Measurements from ENCODE around the gene ATP6V0E2. TPM values are rescaled to one million over a fixed set of nuclear protein-coding genes. Genes with fewer than 3 reads are reported as not detected.

ATP6V0E2 gene
- total and polyA plus RNA-seq, 10 donors = 19.3 to 35.4 (median 28.7) TPM

- Histone ChIP-seq H3K4me3 (no peak overlapping the region), H3K27ac (no peak overlapping the region), H3K4me1 (peaks cover 0 to 2% (median under 1%) of the 10 kb centered on the region in 6 donors), H3K36me3 (no peaks in the 10 kb centered on the region), H3K9me3 (no peaks in the 10 kb centered on the region), H3K27me3 (replicated peaks in 1 of 7) (peaks cover 0 to 30% (median 0%) of the 10 kb centered on the region in 7 donors)
- WGBS, 5 donors = 68 to 88% (median 80%) methylated on average over 8 to 13 of the region's 13 CpGs
- intact Hi-C loops (cut with DNase I; ENCODE audit: low total_unique reads) = no loop called here
- peak; percentile 69 for DNase-seq
- no peak for TF ChIP-seq POLR2AphosphoS5 (IDR thresholded peaks at IDR 0.05)
- TF ChIP-seq POLR2A (IDR thresholded peaks at IDR 0.05) = no peak
- TF ChIP-seq, protein P1, sequence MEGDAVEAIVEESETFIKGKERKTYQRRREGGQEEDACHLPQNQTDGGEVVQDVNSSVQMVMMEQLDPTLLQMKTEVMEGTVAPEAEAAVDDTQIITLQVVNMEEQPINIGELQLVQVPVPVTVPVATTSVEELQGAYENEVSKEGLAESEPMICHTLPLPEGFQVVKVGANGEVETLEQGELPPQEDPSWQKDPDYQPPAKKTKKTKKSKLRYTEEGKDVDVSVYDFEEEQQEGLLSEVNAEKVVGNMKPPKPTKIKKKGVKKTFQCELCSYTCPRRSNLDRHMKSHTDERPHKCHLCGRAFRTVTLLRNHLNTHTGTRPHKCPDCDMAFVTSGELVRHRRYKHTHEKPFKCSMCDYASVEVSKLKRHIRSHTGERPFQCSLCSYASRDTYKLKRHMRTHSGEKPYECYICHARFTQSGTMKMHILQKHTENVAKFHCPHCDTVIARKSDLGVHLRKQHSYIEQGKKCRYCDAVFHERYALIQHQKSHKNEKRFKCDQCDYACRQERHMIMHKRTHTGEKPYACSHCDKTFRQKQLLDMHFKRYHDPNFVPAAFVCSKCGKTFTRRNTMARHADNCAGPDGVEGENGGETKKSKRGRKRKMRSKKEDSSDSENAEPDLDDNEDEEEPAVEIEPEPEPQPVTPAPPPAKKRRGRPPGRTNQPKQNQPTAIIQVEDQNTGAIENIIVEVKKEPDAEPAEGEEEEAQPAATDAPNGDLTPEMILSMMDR (IDR thresholded peaks at IDR 0.05 in 8 of 11, conservative IDR thresholded peaks at IDR 0.05 in 3 of 11) = no peak
Measured at GRCh38 chr7:149832332-149833041, 41.3 kb upstream of the ATP6V0E2 start.

GRCh38 chr7:149833495-149834130 lies 40.2 kb upstream of the ATP6V0E2 start:
- 80 to 89% (median 85%) methylated on average over 11 to 12 of the region's 12 CpGs for WGBS, 5 donors
- Histone ChIP-seq H3K4me1 (peaks cover 0 to 9% (median 6%) of the 10 kb centered on the region in 6 donors), H3K9me3 (no peaks in the 10 kb centered on the region), H3K27ac (no peak overlapping the region), H3K27me3 (replicated peaks in 1 of 7) (peaks cover 0 to 30% (median 0%) of the 10 kb centered on the region in 7 donors), H3K4me3 (no peak overlapping the region), H3K36me3 (no peaks in the 10 kb centered on the region)
- intact Hi-C loops (cut with DNase I; ENCODE audit: low total_unique reads) = no loop called here
- TF ChIP-seq, protein P1 (IDR thresholded peaks at IDR 0.05 in 8 of 11, conservative IDR thresholded peaks at IDR 0.05 in 3 of 11) = no peak
- no peak for TF ChIP-seq POLR2A (IDR thresholded peaks at IDR 0.05)
- TF ChIP-seq POLR2AphosphoS5 (IDR thresholded peaks at IDR 0.05) = no peak
- DNase-seq = peak; percentile 54

DNA sequence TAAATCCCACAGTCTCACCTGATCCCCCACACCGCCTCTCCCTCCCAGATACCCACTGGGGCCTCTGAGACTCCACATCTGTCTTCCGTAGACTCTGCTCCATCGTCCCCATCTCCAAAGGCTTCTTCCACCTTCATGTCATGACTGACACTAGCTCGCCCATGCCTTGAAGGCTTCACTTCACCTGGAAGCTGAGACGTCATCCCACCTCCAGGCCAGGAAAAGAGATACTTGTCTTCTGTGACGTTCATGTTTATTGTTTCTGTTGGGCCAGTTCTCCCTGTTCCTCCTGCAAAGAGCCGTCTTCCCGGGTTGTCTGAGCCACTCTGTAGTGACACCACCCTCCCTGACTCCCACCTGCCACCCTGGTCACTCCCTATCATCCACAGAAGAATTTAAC lies 39.2 kb upstream of the ATP6V0E2 start:
- Histone ChIP-seq H3K27ac (no peak overlapping the region), H3K9me3 (no peaks in the 10 kb centered on the region), H3K36me3 (no peaks in the 10 kb centered on the region), H3K4me3 (no peak overlapping the region), H3K4me1 (peaks cover 6 to 19% (median 14%) of the 10 kb centered on the region in 6 donors), H3K27me3 (replicated peaks in 1 of 7) (peaks cover 0 to 30% (median 0%) of the 10 kb centered on the region in 7 donors)
- 72 to 89% (median 82%) methylated on average over 8 of the region's 8 CpGs for WGBS, 5 donors
- TF ChIP-seq, protein P1 (IDR thresholded peaks at IDR 0.05 in 8 of 11, conservative IDR thresholded peaks at IDR 0.05 in 3 of 11) = no peak
- no peak for TF ChIP-seq POLR2AphosphoS5 (IDR thresholded peaks at IDR 0.05)
- no peak for TF ChIP-seq POLR2A (IDR thresholded peaks at IDR 0.05)
- intact Hi-C loops (cut with DNase I; ENCODE audit: low total_unique reads) = no loop called here
- DNase-seq = no peak

DNA sequence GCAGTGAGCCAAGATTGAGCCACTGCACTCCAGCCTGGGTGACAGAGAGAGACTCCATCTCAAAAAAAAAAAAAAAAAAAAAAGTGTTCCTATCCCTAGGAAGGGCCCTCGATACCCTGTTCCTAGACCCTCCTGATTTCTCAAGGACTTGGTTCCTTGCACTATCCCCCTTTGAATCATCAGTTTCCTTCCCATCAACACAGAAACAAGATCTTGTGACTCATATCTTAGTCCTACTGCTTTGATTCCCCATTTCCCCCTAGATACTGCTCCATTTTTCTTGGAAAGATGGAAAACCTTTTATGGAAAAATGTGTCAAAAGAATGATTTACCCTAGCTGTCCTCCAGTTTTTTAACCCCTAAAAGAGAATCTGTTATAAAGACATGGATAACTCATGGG lies 37.3 kb upstream of the ATP6V0E2 start:
- no peak for DNase-seq
- Histone ChIP-seq H3K9me3 (no peaks in the 10 kb centered on the region), H3K4me1 (peaks cover 6 to 26% (median 17%) of the 10 kb centered on the region in 6 donors), H3K27ac (no peak overlapping the region), H3K27me3 (replicated peaks in 1 of 7) (peaks cover 0 to 23% (median 0%) of the 10 kb centered on the region in 7 donors), H3K36me3 (no peaks in the 10 kb centered on the region), H3K4me3 (no peak overlapping the region)
- no peak for TF ChIP-seq POLR2A (IDR thresholded peaks at IDR 0.05)
- TF ChIP-seq, protein P1 (IDR thresholded peaks at IDR 0.05 in 8 of 11, conservative IDR thresholded peaks at IDR 0.05 in 3 of 11) = no peak
- intact Hi-C loops (cut with DNase I; ENCODE audit: low total_unique reads) = no loop called here
- WGBS, 5 donors = 32 to 83% (median 55%) methylated on average over 1 of the region's 1 CpG
